DMS 273 (cell line): ENCODE measurements around the gene EPB41L4B.
A peak's percentile ranks its signal among the peaks of the same experiment; 100 is the strongest.

Experiments used
- DNase-seq: peaks from one replicate; lab custom pipeline; 2025; ENCODE audit not compliant: unreplicated experiment; lab: John Stamatoyannopoulos, UW

Gene EPB41L4B

GRCh38 chr9:109206670-109207069 lies 114.2 kb downstream of the EPB41L4B start:
- DNase-seq, result peak; percentile 11

- peak; percentile 10 for DNase-seq
Observed at GRCh38 chr9:109205526-109205925, 115.3 kb downstream of the EPB41L4B start.

- DNase-seq, result no peak
Observed at GRCh38 chr9:109203761-109204360, 117.0 kb downstream of the EPB41L4B start.

GRCh38 chr9:109199676-109200075 lies 121.2 kb downstream of the EPB41L4B start:
- no peak for DNase-seq

GRCh38 chr9:109198736-109199382 lies 122.0 kb downstream of the EPB41L4B start:
- DNase-seq, result peak; percentile 20

- peak; percentile 92 for DNase-seq
Observed at GRCh38 chr9:109193974-109194556, 126.8 kb downstream of the EPB41L4B start.

GRCh38 chr9:109192732-109193361 lies 128.0 kb downstream of the EPB41L4B start:
- peak; percentile 75 for DNase-seq

GRCh38 chr9:109191746-109192145 lies 129.1 kb downstream of the EPB41L4B start:
- DNase-seq, result no peak

GRCh38 chr9:109190151-109190550 lies 130.7 kb downstream of the EPB41L4B start:
- peak; percentile 24 for DNase-seq

GRCh38 chr9:109186857-109187520 lies 133.9 kb downstream of the EPB41L4B start:
- no peak for DNase-seq

- DNase-seq, result peak; percentile 93
Observed at GRCh38 chr9:109182940-109183798, 137.7 kb downstream of the EPB41L4B start.

- DNase-seq, result no peak
Observed at GRCh38 chr9:109182550-109182939, 138.3 kb downstream of the EPB41L4B start.

- no peak for DNase-seq
Observed at GRCh38 chr9:109181284-109181683, 139.6 kb downstream of the EPB41L4B start.

- DNase-seq, result no peak
Observed at GRCh38 chr9:109179801-109180523, 140.9 kb downstream of the EPB41L4B start.

- DNase-seq, result no peak
Observed at GRCh38 chr9:109176963-109177362, 143.9 kb downstream of the EPB41L4B start.

GRCh38 chr9:109176386-109176785 lies 144.5 kb downstream of the EPB41L4B start:
- no peak for DNase-seq

GRCh38 chr9:109172935-109173334 lies 147.9 kb downstream of the EPB41L4B start:
- DNase-seq, result no peak

GRCh38 chr9:109171926-109172325 lies 148.9 kb downstream of the EPB41L4B start:
- DNase-seq, result peak; percentile 16

GRCh38 chr9:109168170-109168569 lies 152.7 kb downstream of the EPB41L4B start:
- DNase-seq, result no peak

GRCh38 chr9:109167716-109168115 lies 153.1 kb downstream of the EPB41L4B start:
- DNase-seq, result peak; percentile 8
